Measurements from ENCODE around the gene DKK1.
"Not testable (repeated sequence)": the region's sequence is repeated elsewhere in the genome, so short reads cannot be mapped to it uniquely, and the experiment has no call there.

Gene DKK1

DNA sequence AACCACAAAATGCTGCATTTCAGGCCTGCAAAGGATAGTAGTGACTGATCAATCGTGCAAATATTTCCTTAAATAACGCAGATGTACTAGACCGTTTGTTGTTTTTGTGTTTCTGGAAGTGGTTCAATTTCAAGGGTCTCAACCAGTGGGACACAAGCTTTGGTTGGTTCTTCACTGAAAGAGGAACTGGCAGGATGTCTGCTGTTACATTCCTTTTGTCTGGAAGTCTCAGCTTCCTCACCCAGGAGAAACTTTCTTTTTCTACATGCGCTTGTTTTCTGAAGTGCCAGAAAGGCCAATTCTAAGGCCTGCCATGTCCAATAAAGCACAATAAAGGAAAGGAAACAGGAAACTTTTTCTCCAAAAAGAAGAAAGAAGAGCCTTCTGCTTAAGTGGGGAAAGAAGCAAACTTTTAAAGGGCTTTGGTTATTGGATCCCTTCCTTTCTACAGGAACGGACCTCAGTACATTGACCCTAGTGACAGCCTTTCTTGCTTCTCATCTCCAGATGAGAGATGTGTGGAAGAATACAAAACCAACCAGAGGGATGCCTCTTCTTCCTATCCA is 4.1 kb downstream of the DKK1 start:
- DNase-seq (no peak), ATAC-seq (no peak)

GRCh38 chr10:52318822-52319464 is 4.9 kb downstream of the DKK1 start:
- ATAC-seq = no peak
- no peak for DNase-seq

DNA sequence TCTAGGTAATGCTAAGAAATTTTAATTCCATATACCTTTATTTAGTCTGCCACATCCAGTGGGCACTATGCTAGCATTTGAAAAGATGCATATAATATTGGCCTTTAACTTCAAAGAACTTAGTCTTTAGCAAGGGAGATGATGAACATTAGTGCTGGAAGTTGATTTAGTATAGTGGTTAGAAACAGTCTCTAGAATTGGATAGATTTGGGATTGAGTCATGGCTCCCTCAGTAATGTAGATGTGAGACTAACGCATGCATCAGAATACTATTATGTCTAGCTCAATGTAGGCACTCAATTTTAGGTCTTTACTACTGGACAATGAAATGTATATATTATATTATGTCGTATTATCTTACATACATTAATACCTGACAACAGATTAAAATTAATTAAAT is 5.8 kb downstream of the DKK1 start:
- DNase-seq (no peak), ATAC-seq (no peak)

- DNase-seq = no peak
- ATAC-seq = no peak
Observed at GRCh38 chr10:52322323-52322722, 8.2 kb downstream of the DKK1 start.

DNA sequence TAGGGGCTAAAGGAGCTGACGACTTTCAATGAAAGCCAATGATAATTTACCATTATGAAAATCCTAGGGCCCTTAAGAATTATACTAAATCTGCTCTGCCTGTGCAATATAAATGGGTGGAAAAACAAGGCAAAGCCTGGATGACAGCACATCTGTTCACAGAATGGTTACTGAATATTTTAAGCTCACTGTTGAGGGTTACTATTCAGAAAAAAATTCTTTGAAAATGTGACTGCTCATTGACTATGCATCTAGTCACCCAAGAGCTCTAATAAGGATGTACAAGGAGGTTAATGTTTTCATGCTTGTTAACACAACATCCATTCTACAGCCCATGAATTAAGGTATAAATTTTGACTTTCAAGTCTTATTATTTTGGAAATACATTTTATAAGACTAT is 8.9 kb downstream of the DKK1 start:
- DNase-seq (no peak), ATAC-seq (no peak)

DNA sequence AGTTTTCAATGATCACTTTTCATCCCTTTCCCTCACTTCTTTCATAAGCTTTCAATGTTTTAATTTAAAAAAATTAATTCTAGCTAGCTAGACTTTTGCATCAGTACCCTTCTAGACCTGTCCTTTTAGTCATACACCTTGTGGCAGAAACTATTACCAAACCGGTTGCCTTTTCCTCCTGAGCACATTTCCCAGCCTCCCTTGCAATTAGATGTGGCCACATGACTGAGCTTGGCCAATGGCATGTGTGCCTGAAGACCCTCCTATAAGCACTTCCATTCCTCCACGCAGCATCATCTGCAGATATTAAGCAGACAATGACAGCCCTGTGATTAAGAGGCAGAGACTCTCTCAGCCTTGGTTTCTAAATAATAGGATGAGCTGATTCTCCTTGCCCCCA is 12.3 kb downstream of the DKK1 start:
- DNase-seq (no peak), ATAC-seq (no peak)

DNA sequence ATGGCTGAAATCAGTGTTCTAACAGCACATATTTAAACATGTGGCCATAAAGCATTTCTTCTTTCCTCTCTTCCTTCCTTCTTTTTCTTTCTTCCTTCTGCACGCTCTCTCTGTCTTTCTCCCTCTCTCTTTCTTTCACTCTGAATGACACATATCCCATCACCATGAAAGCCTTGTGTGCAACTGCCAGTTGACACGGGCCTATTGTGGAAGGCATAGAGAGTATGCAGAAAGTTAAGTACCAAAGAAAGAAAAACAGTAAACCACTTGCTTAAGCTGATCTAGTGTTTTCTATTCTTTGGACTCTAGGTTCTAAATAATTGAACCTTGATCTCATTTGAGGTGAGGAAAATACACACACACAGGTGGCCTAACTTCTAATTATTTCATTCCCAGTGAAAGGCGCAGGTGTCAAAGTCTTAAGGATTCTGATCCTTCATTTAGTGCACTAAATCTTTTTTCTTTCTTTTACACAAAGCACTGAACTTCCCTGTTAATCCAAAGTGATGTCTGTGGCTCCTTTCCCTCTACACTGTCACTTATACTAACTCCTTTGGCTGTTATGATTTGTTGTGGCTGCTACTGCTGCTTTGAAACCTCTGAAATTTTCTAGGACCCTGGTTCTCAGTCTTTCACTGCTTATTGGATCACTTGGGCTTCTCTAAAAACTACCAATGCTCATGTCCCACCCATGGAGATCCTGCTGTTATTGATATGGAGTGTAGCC is 17.7 kb downstream of the DKK1 start:
- no peak for ATAC-seq
- no peak for DNase-seq

DNA sequence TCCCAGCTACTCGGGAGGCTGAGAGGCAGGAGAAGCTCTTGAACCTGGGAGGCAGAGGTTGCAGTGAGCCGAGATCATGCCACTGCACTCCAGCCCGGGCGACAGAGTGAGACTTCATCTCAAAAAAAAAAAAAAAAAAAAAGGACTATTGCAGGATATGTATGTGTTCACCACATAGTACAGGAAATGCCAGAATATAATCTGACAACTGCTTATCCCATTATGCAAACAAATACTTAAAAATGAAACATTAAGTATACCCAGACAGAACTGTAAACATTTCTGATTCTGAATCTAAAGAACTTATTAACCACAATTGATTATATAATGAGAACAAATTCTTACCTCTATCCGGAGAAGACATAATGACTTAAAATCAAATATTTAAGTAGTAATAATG is 18.7 kb downstream of the DKK1 start:
- no peak for DNase-seq

GRCh38 chr10:52334595-52334994 is 20.5 kb downstream of the DKK1 start:
- DNase-seq = no peak
- no peak for ATAC-seq

More for the DNA sequence above, 18.7 kb downstream of the DKK1 start:
- ATAC-seq = no peak

DNA sequence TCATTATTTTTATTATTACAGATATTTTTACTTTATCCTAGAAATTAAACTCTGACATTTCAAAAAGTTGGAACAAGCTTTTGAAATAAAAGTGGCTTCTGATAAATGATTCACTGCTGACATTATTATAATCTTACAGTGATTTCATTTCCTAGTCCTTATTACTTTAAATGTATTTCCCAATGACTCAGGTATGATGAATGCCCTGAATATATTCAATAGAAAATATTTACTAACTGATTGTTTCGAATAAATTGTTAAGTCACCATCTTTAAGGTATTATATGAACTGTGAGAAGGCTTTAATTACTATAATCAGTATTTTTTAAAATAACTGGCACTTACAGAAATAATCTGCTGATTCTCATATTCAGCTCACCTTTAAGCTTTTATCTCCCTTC is 21.6 kb downstream of the DKK1 start:
- ATAC-seq (no peak), DNase-seq (no peak)

DNA sequence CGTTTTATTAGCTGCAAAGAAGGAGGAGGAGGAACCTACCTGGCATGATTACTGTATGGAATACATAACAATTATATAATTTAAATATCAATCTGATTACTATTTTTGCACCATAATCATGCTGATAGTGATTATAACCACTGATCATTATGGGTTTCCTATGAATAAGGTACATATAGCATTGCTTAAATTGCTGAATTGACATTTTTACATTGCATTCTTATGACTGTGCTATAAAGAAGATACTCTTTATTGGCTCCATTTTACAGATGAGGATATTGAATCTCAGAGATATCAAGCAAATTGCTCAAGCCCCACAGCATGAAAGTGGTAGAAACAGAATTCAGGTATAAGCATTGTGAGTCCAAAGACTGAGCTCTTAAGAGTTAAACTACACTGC is 23.1 kb downstream of the DKK1 start:
- ATAC-seq = no peak

DNA sequence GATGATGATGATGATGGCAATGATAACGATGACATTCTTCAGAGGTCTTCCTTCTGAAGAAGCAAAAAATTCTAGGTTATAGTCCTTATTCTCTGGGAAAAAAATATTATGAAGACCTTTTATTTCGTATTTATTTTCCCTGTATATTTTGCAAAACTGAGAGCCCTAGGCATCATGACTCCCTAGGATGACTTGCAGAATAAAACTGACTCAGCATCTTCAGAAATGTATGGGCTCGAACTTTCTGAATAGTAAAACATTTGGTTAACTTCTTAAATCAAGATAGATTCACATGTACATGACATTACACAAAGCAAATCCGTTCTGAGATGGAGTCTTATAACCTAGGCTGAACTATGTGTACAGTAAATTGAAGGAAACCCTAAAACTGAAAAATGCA is 29.4 kb downstream of the DKK1 start:
- no peak for DNase-seq
- no peak for ATAC-seq

More for the DNA sequence above, 23.1 kb downstream of the DKK1 start:
- DNase-seq = no peak

DNA sequence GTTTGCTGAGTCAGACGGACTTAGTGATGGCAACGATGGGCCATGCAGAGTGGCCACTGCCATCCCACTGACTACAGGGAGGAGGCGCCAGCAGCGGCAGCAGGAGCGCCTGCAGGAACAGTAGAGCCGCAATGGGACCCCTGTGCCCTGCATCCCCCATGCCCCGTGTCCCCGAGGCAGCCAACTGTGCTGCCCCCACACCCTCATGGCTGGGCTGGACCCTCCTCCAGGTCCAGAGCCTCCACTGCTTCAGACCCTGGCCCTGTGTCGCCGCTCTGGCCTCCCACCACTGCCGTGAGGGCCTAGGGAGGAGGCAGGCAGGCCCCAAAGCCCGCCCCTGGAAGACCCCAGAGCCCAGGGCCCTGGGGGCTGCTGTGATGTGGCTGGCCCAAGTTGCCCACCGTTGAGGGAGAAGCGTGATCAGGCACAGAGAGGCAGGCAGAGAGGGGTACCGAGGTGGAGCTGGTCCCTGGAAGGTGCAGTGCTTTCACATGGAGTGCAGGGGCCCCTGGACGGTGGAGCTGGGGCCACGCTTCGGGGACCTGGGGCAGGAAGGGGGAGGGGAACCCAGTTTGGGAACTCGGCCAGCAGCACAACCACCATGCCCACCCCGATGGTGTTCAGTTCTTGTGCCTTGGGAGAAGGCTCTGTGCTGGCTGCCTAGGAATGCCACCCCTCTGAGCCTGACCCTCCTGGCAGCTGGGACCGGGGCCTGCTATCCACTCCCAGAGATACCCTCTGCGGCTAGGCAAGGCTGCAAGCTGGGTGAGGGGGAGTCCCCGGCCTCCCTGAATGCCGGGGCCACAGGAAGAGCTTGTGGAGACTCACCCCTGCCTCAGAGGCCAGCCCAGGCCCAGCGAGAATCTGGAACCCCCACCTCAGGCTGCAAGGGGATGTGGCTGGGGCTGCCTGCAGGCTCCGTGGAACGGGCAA is 32.6 kb downstream of the DKK1 start:
- ATAC-seq = no peak
- no peak for DNase-seq

GRCh38 chr10:52347327-52347667 is 33.2 kb downstream of the DKK1 start:
- DNase-seq (no peak), ATAC-seq (no peak)

DNA sequence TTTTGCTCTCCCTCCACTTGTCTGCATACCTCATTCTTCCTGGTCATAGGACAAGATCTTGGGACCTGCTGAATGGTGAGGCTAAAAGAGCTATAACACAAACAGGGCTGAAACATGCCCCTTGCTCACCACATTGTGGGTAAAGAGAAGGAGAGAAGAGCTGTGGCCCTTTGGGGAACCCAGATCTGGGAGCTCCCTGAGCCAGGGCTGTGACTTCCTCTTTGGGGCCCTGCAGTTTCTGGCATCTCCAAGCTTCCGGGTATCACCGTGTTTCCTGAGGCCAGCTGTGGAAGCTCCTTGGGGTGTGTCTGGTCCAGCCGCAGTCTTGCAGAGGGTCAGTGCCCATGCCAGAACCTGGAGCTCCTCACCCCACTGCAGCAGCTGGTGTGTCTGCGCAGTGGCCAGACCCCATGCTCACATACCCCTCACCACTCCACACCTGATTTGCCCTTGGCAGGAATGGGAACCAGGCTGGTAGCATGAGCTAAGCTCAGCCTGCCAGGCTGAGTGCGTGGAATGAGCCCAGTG is 34.0 kb downstream of the DKK1 start:
- DNase-seq = no peak
- ATAC-seq = no peak

DNA sequence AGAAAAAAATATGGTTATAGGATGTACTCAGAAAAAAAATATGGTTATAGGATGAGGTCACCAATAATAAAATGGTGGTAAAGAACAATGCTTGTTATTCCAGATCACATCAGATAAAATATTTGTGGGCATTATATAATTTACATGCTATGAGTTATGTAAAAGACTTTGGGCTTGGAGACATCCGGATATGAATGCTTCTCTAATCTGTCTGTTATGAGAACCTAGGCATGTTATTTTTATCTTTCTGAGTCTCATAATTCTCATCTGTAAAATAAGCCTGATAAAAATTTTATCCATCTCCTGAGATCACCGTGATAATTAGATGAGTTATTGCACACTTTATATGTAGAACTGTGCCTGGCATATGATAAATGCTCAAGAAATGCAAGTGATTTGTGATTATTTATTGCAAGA is 37.8 kb downstream of the DKK1 start:
- no peak for DNase-seq
- no peak for ATAC-seq

GRCh38 chr10:52353205-52353604 is 39.1 kb downstream of the DKK1 start:
- ATAC-seq (no peak), DNase-seq (no peak)

DNA sequence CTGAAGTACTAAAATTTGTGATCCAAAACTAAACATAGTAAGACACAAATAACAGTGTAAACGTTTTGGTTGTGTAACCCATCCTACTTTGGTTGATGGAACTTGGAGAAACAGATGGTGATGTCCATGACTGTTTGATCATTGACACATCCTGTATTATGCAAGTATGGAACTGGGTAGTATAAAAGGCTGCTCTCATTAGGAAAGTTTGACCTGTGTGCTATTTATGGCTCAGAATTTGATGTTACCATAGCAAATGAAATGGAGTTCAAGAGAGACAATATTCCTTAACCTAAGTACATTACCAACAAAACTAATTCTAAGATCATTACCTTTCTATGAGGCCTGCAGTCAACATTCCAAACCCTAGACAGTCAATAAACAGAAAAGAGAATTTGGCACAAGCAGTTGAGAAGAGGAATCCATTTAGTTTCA is 39.9 kb downstream of the DKK1 start:
- no peak for DNase-seq
- no peak for ATAC-seq

DNA sequence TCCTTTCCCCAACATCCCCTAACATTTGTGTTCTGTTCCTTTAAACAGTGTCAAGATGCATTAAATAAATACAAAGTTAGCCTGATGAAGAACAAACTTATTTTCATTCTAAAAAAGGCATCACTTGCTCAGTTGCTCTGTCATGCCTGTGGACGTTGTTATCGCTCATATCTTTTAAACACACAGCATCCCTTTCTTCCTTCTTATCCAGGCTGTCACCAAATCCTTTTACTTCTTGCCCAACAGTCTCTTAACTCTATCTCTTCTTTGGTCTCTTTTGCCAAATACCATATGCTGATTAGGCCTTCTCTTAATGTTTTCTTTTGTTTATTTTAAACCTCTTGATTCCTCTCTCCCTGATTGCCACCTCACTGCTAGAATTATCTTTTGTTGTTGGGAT is 43.9 kb downstream of the DKK1 start:
- ATAC-seq (no peak), DNase-seq (no peak)

DNA sequence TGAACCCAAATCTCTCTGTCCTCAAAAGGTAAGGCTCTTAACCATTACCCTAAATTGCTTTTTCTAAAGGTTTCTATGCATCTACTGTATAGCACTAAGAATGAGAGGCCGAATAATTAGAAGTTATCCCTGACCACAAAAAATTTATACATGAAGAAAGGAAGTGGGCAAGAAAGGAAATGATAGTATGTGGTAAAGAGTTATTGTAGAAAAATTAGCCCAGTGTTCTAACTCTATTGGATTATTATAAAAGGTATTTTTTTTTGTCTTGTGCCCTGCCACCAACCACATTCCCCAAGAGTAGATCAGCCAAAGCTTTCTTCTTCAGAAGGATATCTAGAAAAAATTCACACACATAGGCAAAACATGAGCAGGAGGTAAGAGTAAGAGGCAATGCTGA is 45.4 kb downstream of the DKK1 start:
- DNase-seq = no peak

GRCh38 chr10:52365547-52366432 is 51.7 kb downstream of the DKK1 start:
- not testable (repeated sequence) for ATAC-seq, DNase-seq

More for the DNA sequence above, 45.4 kb downstream of the DKK1 start:
- no peak for ATAC-seq

Measured in stimulated activated naive CD8-positive, alpha-beta T cell treated with anti-CD3 and anti-CD28 coated beads, Interleukin-15, Interleukin-2, amounts not matched to agents 100 U/mL and 50 U/mL, for 24 hours (primary cell).